Lung microvascular endothelial cell (primary cell): ENCODE measurements around the gene DPM2. TPM values are rescaled to one million over a fixed set of nuclear protein-coding genes. Genes with fewer than 3 reads are reported as not detected.

Experiments used
- DNase-seq, 2 donors: peaks; one replicate each; pipeline versions ENCODE4 v3.0.0 to v3.0.0-alpha.2; 2010; ENCODE audit warnings: low read depth in 2 of 2
- total RNA-seq: library from RNA; depleted of rRNA; stranded (reverse); fragments of >200 nt; gene quantifications from 2 replicates; pipeline ENCODE4 v1.2.1, GENCODE V29; 2014

The DPM2 gene
- total RNA-seq, 1 donor from 2014 or later: 12.3 TPM

GRCh38 chr9:127955294-127956015 is 17.8 kb upstream of the DPM2 start:
- peak; percentile 38 to 84 for DNase-seq

GRCh38 chr9:127954831-127955293 is 17.2 kb upstream of the DPM2 start:
- no peak for DNase-seq

GRCh38 chr9:127953768-127954505 is 16.3 kb upstream of the DPM2 start:
- no peak for DNase-seq

GRCh38 chr9:127953154-127953553 is 15.5 kb upstream of the DPM2 start:
- no peak for DNase-seq

GRCh38 chr9:127950513-127951289 is 13.0 kb upstream of the DPM2 start:
- DNase-seq: peak in 1 of 2 donors; percentile 72

GRCh38 chr9:127949827-127950512 is 12.3 kb upstream of the DPM2 start:
- no peak for DNase-seq

GRCh38 chr9:127947841-127948710 is 10.4 kb upstream of the DPM2 start:
- no peak for DNase-seq

GRCh38 chr9:127946728-127947127 is 9.1 kb upstream of the DPM2 start:
- no peak for DNase-seq

- no peak for DNase-seq
Measured at GRCh38 chr9:127945942-127946341, 8.3 kb upstream of the DPM2 start.

GRCh38 chr9:127945338-127945737 is 7.7 kb upstream of the DPM2 start:
- DNase-seq: no peak

- DNase-seq: no peak
Measured at GRCh38 chr9:127944586-127945218, 7.0 kb upstream of the DPM2 start.

- DNase-seq: peak; percentile 80 to 90
Measured at GRCh38 chr9:127943731-127944144, 6.1 kb upstream of the DPM2 start.

- DNase-seq: no peak
Measured at GRCh38 chr9:127943011-127943662, 5.5 kb upstream of the DPM2 start.

GRCh38 chr9:127942216-127943010 is 4.8 kb upstream of the DPM2 start:
- DNase-seq: peak; percentile 71 to 73

GRCh38 chr9:127941961-127942215 is 4.2 kb upstream of the DPM2 start:
- no peak for DNase-seq

GRCh38 chr9:127941062-127941960 is 3.7 kb upstream of the DPM2 start:
- no peak for DNase-seq

- no peak for DNase-seq
Measured at GRCh38 chr9:127940593-127940992, 2.9 kb upstream of the DPM2 start.

- no peak for DNase-seq
Measured at GRCh38 chr9:127938298-127938690, 640 bp upstream of the DPM2 start.
